Activated CD4-positive, alpha-beta T cell treated with anti-CD3 and anti-CD28 coated beads, Interleukin-2, Interleukin-4, amounts not matched to agents 100 ng/mL and 50 ng/mL, durations not matched to agents 16 hours and 8 hours (primary cell): ENCODE results near the gene INVS.
A peak's percentile ranks its signal among the peaks of the same experiment; 100 is the strongest.
"Not testable (repeated sequence)": the region's sequence is repeated elsewhere in the genome, so short reads cannot be mapped to it uniquely, and the experiment has no call there.

Experiments
- DNase-seq: peaks from one replicate; pipeline ENCODE4 v3.0.0-alpha.2; 2020; ENCODE audit warnings: low spot score

INVS gene

GRCh38 chr9:100126423-100126822 is 27.4 kb downstream of the INVS start:
- DNase-seq = no peak

- DNase-seq = no peak
These were observed 30.7 kb downstream of the INVS start for GRCh38 chr9:100129772-100130171.

GRCh38 chr9:100131216-100131615 is 32.2 kb downstream of the INVS start:
- no peak for DNase-seq

- DNase-seq = no peak
These were observed 32.9 kb downstream of the INVS start for GRCh38 chr9:100131875-100132430.

GRCh38 chr9:100134731-100135130 is 35.7 kb downstream of the INVS start:
- DNase-seq = peak; percentile 15

GRCh38 chr9:100136799-100137198 is 37.8 kb downstream of the INVS start:
- DNase-seq = not testable (repeated sequence)

DNA sequence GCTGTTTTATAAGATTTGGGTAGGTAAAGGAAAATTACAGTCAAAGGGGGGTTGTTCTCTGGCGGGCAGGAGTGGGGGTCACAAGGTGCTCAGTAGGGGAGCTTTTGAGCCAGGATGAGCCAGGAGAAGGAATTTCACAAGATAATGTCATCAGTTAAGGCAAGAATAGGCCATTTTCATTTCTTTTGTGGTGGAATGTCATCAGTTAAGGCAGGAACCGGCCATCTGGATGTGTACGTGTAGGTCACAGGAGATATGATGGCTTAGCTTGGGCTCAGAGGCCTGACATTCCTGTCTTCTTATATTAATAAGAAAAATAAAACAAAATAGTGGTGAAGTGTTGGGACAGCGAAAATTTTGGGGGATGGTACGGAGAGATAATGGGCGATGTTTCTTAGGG is 41.3 kb downstream of the INVS start:
- not testable (repeated sequence) for DNase-seq

DNA sequence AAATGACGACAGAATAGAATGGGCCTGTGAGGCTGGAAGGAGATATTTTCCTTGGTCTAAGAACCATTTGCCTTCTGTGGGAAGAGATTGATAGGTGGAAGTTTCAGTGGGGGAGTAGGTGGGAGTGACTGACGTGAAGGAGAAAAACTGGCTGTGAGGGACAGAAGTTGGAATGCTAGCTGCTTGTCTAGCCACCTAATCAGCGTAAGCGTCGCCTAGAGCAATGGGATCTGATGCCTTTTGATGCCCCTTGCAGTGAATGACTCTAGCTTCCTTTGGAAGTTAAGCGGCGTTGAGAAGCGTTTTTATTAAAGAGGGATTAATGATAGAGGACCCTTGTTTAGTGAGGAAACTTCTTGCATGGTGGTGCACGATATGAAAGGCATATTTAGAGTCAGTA is 42.8 kb downstream of the INVS start:
- DNase-seq = not testable (repeated sequence)

DNA sequence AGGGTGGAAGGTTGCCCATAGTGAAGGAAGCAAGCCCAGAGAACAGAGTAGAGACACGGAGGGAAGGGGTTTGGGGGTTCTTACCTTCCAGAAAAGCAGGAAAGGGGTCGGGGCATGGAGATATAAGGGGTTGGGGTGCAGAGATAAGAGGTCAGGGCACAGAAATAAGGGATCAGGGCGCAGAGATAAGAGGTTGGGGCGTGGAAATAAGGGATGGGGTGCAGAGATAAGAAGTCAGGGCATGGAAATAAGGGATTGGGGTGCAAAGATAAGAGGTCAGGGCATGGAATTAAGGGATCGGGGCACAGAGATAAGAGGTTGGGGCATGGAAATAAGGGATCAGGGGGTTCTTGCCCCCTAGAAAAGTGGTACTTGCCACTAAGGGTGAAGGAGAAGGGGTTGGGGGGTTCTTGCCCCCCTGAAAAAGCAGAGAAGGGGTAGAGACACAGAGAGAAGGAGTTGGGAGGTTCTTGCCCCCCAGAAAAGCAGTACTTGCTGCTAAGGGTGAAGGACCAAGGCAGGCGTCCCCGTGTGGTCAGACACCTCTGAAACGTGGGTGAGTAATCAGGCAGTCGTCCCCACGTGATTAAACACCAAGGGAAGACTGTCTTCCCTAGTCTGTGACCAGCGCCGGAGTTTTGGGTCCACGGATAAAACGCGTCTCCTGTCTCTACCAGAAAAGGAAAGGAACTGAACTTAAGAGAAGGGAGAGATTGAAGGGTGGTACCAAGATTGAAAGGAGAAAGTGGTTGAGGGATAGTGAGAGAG is 46.3 kb downstream of the INVS start:
- DNase-seq = not testable (repeated sequence)

GRCh38 chr9:100145976-100146375 is 46.9 kb downstream of the INVS start:
- DNase-seq = not testable (repeated sequence)

- DNase-seq = no peak
These were observed 51.2 kb downstream of the INVS start for GRCh38 chr9:100150214-100150613.

DNA sequence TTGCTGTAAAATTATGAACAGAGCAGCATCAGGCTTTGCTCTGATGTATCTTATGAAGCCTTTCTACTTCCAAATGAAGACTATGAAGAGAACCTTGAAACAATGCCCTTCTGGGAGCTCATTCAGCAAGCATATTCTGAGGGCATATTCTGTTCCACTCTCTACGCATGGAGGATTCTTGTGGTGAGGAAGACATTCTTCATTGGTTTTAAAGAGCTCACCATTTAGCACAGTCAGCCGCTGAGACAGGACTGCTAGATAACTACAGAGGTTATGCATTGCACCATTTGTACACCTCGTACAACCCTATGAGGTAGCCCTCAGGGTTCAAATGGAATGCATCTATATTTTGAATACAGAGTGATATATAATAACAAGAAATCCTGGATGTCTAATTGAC is 61.0 kb downstream of the INVS start:
- no peak for DNase-seq

DNA sequence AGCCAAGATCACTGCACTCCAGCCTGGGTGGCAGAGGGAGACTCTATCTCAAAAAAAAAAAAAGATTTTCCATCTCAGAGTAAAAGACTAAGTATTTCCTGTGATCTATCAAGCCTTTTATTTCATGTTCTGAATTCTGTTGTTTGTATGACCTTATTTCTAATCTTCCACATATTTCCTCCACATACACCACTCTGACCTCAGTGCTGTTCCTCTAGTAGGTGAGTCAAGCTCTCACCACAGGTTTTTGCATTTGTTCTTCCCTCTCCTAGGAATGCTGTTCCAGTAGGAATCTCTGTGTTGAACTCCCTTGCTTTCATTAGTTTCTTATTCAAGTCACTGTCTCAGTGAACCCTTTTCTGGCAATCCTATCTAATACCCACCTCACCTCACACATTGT is 68.1 kb downstream of the INVS start:
- no peak for DNase-seq

DNA sequence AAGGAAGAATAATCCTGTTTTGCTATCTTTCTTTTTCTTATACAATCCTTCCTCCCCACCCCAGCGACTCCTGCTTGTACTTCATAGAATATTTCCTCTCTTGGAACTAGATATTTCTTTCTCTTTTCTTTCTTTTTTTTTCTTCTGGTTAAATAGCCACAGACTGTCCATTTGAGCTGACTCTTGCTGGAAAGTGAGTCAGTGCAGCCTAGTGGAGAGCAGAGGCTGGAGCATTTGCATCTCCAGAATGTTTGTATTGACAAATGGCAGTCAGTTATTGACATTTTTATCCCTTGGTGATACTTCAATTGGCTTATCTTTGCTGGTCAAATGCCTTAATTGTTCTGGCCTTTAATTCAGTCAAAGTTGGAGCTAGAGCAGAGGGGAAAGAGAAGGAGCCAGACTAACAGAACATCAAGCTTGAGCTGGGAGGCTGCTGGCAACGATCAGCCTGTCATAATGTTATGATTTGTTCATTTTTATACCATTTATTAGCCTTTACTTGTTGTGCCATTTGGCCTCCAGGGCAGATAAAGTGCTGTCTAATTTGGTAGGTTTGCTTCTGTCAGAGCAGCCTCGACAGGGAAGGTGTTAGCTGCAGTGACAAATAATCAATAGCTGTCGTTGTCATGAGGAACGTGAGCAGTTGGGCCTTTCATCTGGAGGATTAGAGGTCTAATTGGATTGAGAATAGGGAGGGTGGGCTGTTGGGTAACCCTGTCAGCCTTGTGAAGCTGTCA is 69.0 kb downstream of the INVS start:
- DNase-seq = no peak

GRCh38 chr9:100170085-100170484 is 71.0 kb downstream of the INVS start:
- DNase-seq = no peak

GRCh38 chr9:100170556-100170955 is 71.5 kb downstream of the INVS start:
- DNase-seq = no peak

DNA sequence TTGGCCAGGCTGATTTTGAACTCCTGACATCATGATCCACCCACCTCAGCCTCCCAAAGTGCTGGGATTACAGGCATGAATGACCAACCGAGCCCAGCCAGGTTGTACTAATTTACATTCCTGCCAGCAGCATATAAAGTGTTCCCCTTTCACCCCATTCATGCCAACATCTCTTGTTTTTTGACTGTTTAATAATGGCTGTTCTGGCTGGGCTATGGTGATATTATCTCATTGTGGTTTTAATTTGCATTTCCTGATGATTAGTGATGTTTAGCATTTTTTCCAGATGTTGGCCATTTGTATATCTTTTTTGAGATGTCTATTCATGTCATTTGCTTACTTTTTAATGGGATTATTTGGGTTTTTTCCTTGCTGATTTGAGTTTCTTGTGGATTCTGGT is 87.3 kb downstream of the INVS start:
- DNase-seq = no peak

GRCh38 chr9:100190339-100190738 is 91.3 kb downstream of the INVS start:
- DNase-seq = no peak

- no peak for DNase-seq
These were observed 92.2 kb downstream of the INVS start for GRCh38 chr9:100191264-100191663.

- DNase-seq = no peak
These were observed 94.0 kb downstream of the INVS start for GRCh38 chr9:100193078-100193477.

- no peak for DNase-seq
These were observed 97.2 kb downstream of the INVS start for GRCh38 chr9:100196215-100196614.

DNA sequence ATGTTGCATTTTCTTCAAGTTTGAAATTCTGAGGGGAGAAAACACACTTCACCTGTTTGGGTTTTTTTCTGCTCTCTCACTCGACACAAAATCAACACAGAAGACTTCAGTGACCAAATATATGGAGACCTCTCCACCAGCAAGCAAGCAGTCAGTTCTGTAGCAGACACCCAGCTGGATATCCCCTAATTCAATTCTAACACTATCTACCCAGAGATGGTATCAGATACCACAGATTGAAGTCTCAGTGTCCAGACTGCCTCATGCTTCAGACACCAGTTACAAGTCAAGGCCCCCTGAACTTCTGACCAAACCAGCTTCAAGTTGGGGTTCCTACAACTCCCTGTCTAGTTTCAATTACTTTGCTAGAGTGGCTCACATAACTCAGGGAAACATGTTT is 97.8 kb downstream of the INVS start:
- no peak for DNase-seq

GRCh38 chr9:100197553-100197952 is 98.5 kb downstream of the INVS start:
- DNase-seq = no peak
